Stomach (tissue), 4 donors: ENCODE data around the gene RABGAP1L.

ENCODE experiments used
- POLR2A ChIP-seq, 4 donors: fragments of 450-650 bp; IDR thresholded peaks; one replicate each; pipeline ENCODE4 v1.6.1; 2016; ENCODE audit warnings: antibody characterized with exemption in 4 of 4, control low read depth in 2 of 4, mild to moderate bottlenecking in 1 of 4, moderate library complexity in 1 of 4
- TF ChIP-seq, protein P1 (sequence below), 7 experiments: fragments of 450-650 bp in 4 of 7; fragments of 200-600 bp in 3 of 7; sonication (generic) in 3 of 7; IDR thresholded peaks; one replicate each; pipeline ENCODE4 v1.5.1; 2016 to 2019; ENCODE audit warnings: antibody characterized with exemption in 7 of 7, control low read depth in 2 of 7, mild to moderate bottlenecking in 1 of 7

DNA sequence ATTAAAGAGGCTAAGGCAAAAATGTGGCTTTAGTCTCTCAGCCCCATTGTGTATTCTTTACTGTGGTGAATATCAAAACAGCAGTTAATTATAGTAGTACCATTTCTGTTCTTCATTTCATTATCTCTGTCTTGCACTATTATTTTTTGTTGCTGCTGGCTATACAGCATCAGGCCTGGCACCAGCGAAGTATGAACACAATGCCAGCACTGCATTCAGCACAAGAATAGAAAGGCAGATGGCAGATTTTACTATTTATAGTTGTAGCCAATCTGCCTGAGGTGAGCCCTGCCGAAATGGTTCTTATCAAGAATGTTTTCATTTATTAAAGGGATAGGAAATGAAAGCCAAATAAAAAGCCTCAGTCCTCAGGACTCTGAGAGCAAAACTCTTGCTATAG, 360.5 kb downstream of the RABGAP1L start:
- TF ChIP-seq, protein P1, sequence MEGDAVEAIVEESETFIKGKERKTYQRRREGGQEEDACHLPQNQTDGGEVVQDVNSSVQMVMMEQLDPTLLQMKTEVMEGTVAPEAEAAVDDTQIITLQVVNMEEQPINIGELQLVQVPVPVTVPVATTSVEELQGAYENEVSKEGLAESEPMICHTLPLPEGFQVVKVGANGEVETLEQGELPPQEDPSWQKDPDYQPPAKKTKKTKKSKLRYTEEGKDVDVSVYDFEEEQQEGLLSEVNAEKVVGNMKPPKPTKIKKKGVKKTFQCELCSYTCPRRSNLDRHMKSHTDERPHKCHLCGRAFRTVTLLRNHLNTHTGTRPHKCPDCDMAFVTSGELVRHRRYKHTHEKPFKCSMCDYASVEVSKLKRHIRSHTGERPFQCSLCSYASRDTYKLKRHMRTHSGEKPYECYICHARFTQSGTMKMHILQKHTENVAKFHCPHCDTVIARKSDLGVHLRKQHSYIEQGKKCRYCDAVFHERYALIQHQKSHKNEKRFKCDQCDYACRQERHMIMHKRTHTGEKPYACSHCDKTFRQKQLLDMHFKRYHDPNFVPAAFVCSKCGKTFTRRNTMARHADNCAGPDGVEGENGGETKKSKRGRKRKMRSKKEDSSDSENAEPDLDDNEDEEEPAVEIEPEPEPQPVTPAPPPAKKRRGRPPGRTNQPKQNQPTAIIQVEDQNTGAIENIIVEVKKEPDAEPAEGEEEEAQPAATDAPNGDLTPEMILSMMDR (IDR thresholded peaks at IDR 0.05) = no peak
- no peak for TF ChIP-seq POLR2A (IDR thresholded peaks at IDR 0.05)
